ENCODE measurements around the gene UBN2. TPM values are rescaled to one million over a fixed set of nuclear protein-coding genes. Genes with fewer than 3 reads are reported as not detected.
"Not testable (repeated sequence)": the region's sequence is repeated elsewhere in the genome, so short reads cannot be mapped to it uniquely, and the experiment has no call there.

The UBN2 gene
- total RNA-seq, 2 experiments from 2014 or later = 11.3 to 13.3 TPM

GRCh38 chr7:139324709-139325108 lies 93.7 kb downstream of the UBN2 start:
- H3K27ac Mint-ChIP-seq; H3K36me3 Mint-ChIP-seq; H3K9me3 Mint-ChIP-seq; intact Hi-C loops (cut with micrococcal nuclease); H3K4me3 Mint-ChIP-seq; H3K4me1 Mint-ChIP-seq (ENCODE audit: low read depth); POLR2A ChIA-PET; H3K27me3 Mint-ChIP-seq; DNase-seq; CTCF ChIA-PET: not testable (repeated sequence)

GRCh38 chr7:139328375-139328774 lies 97.3 kb downstream of the UBN2 start:
- H3K27ac Mint-ChIP-seq = no peak overlapping the region
- no peaks in the 10 kb centered on the region for H3K36me3 Mint-ChIP-seq
- no peaks in the 10 kb centered on the region for H3K9me3 Mint-ChIP-seq
- no peaks in the 10 kb centered on the region for H3K27me3 Mint-ChIP-seq
- intact Hi-C loops (cut with micrococcal nuclease) = no loop called here
- CTCF ChIA-PET = interaction anchor here (0.6 to 0.8 kb wide), 2 partner anchors 8 to 11 kb away, joined by 3 to 4 read pairs; no protein-coding TSS in a partner anchor
- no peak overlapping the region for H3K4me3 Mint-ChIP-seq
- POLR2A ChIA-PET = no interaction called here
- peaks cover 16% of the 10 kb centered on the region for H3K4me1 Mint-ChIP-seq (ENCODE audit: low read depth)
- DNase-seq = no peak

GRCh38 chr7:139329119-139329518 lies 98.1 kb downstream of the UBN2 start:
- POLR2A ChIA-PET = no interaction called here
- CTCF ChIA-PET = interaction anchor here (0.6 kb wide), 1 partner anchor 10 kb away, joined by 3 read pairs; no protein-coding TSS in a partner anchor
- no peak for DNase-seq
- Mint-ChIP-seq H3K27ac (no peak overlapping the region), H3K9me3 (no peaks in the 10 kb centered on the region), H3K27me3 (no peaks in the 10 kb centered on the region), H3K4me3 (no peak overlapping the region), H3K36me3 (no peaks in the 10 kb centered on the region), H3K4me1 (ENCODE audit: low read depth) (peaks cover 16% of the 10 kb centered on the region)
- intact Hi-C loops (cut with micrococcal nuclease) = no loop called here

GRCh38 chr7:139330333-139331030 lies 99.4 kb downstream of the UBN2 start:
- CTCF ChIA-PET = interaction anchor here (0.9 kb wide), 1 partner anchor 10 kb away, joined by 4 read pairs; no protein-coding TSS in a partner anchor
- no peak overlapping the region for H3K4me3 Mint-ChIP-seq
- peaks cover 16% of the 10 kb centered on the region for H3K4me1 Mint-ChIP-seq (ENCODE audit: low read depth)
- POLR2A ChIA-PET = interaction anchor here (1.1 kb wide), 1 partner anchor 30 kb away, joined by 3 read pairs; the partner anchor contains the start of gene LUC7L2
- no peak overlapping the region for H3K27ac Mint-ChIP-seq
- intact Hi-C loops (cut with micrococcal nuclease) = loop anchor here (1.0 kb wide), 2 partner anchors 10 to 218 kb away; no protein-coding TSS in a partner anchor
- DNase-seq = no peak
- no peaks in the 10 kb centered on the region for H3K9me3 Mint-ChIP-seq
- H3K36me3 Mint-ChIP-seq = no peaks in the 10 kb centered on the region
- no peaks in the 10 kb centered on the region for H3K27me3 Mint-ChIP-seq

GRCh38 chr7:139332697-139333359 lies 101.8 kb downstream of the UBN2 start:
- ChIA-PET POLR2A (interaction anchor here (0.6 kb wide), 2 partner anchors 23 to 668 kb away, joined by 3 to 4 read pairs; no protein-coding TSS in a partner anchor), CTCF (interaction anchor here (0.6 kb wide), 1 partner anchor 49 kb away, joined by 3 read pairs; no protein-coding TSS in a partner anchor)
- DNase-seq = no peak
- intact Hi-C loops (cut with micrococcal nuclease) = no loop called here
- H3K9me3 Mint-ChIP-seq = no peaks in the 10 kb centered on the region
- no peak overlapping the region for H3K4me3 Mint-ChIP-seq
- no peaks in the 10 kb centered on the region for H3K36me3 Mint-ChIP-seq
- no peak overlapping the region for H3K27ac Mint-ChIP-seq
- peaks cover 16% of the 10 kb centered on the region for H3K4me1 Mint-ChIP-seq (ENCODE audit: low read depth)
- no peaks in the 10 kb centered on the region for H3K27me3 Mint-ChIP-seq

GRCh38 chr7:139333443-139333842 lies 102.4 kb downstream of the UBN2 start:
- H3K9me3 Mint-ChIP-seq; H3K27me3 Mint-ChIP-seq; H3K27ac Mint-ChIP-seq; intact Hi-C loops (cut with micrococcal nuclease); H3K4me3 Mint-ChIP-seq; H3K36me3 Mint-ChIP-seq; CTCF ChIA-PET; DNase-seq: not testable (repeated sequence)
- POLR2A ChIA-PET = interaction anchor here (0.6 kb wide), 2 partner anchors 23 to 668 kb away, joined by 3 to 4 read pairs; no protein-coding TSS in a partner anchor
- peaks cover 16% of the 10 kb centered on the region for H3K4me1 Mint-ChIP-seq (ENCODE audit: low read depth)

- no peak for DNase-seq
- POLR2A ChIA-PET = no interaction called here
- H3K4me1 Mint-ChIP-seq (ENCODE audit: low read depth) = peaks cover 20% of the 10 kb centered on the region
- H3K4me3 Mint-ChIP-seq = no peak overlapping the region
- intact Hi-C loops (cut with micrococcal nuclease) = no loop called here
- CTCF ChIA-PET = no interaction called here
- H3K9me3 Mint-ChIP-seq = peaks cover 6% of the 10 kb centered on the region
- no peaks in the 10 kb centered on the region for H3K36me3 Mint-ChIP-seq
- H3K27ac Mint-ChIP-seq = no peak overlapping the region
- no peaks in the 10 kb centered on the region for H3K27me3 Mint-ChIP-seq
Observed at GRCh38 chr7:139334399-139335150, 103.5 kb downstream of the UBN2 start.

- DNase-seq = no peak
- intact Hi-C loops (cut with micrococcal nuclease) = no loop called here
- ChIA-PET CTCF (interaction anchor here (1.0 to 2.2 kb wide), 4 partner anchors 10 to 322 kb away, joined by 3 to 8 read pairs (median 5); no protein-coding TSS in a partner anchor), POLR2A (interaction anchor here (0.6 to 2.6 kb wide), 2 partner anchors 20 to 244 kb away, joined by 3 to 29 read pairs; partner anchors contain the start of gene LUC7L2)
- H3K36me3 Mint-ChIP-seq = peaks cover 10% of the 10 kb centered on the region
- peak overlapping the region; percentile 99 for H3K27ac Mint-ChIP-seq
- H3K9me3 Mint-ChIP-seq = peaks cover 15% of the 10 kb centered on the region
- H3K27me3 Mint-ChIP-seq = peaks cover 4% of the 10 kb centered on the region
- peaks cover 25% of the 10 kb centered on the region for H3K4me1 Mint-ChIP-seq (ENCODE audit: low read depth)
- H3K4me3 Mint-ChIP-seq = peak overlapping the region; percentile 86
Observed at GRCh38 chr7:139339025-139339424, 108.0 kb downstream of the UBN2 start.

- peaks cover 27% of the 10 kb centered on the region for H3K4me1 Mint-ChIP-seq (ENCODE audit: low read depth)
- POLR2A ChIA-PET = interaction anchor here (0.6 to 2.6 kb wide), 3 partner anchors 20 to 245 kb away, joined by 3 to 29 read pairs (median 3); partner anchors contain the start of gene LUC7L2
- peak overlapping the region; percentile 99 for H3K27ac Mint-ChIP-seq
- peaks cover 4% of the 10 kb centered on the region for H3K27me3 Mint-ChIP-seq
- H3K4me3 Mint-ChIP-seq = peak overlapping the region; percentile 86
- DNase-seq = no peak
- CTCF ChIA-PET = interaction anchor here (0.9 to 2.2 kb wide), 9 partner anchors 10 to 322 kb away, joined by 3 to 11 read pairs (median 4); partner anchors contain the start of gene LUC7L2
- peaks cover 10% of the 10 kb centered on the region for H3K36me3 Mint-ChIP-seq
- intact Hi-C loops (cut with micrococcal nuclease) = loop anchor here (1.0 to 10.0 kb wide), 8 partner anchors 9 to 877 kb away; partner anchors contain the start of genes LUC7L2, TRIM24, UBN2 and ZC3HAV1
- peaks cover 15% of the 10 kb centered on the region for H3K9me3 Mint-ChIP-seq
Observed at GRCh38 chr7:139339698-139340036, 108.6 kb downstream of the UBN2 start.

GRCh38 chr7:139340037-139340807 lies 109.2 kb downstream of the UBN2 start:
- Mint-ChIP-seq H3K36me3 (peaks cover 10% of the 10 kb centered on the region), H3K9me3 (peaks cover 15% of the 10 kb centered on the region), H3K4me1 (ENCODE audit: low read depth) (peaks cover 27% of the 10 kb centered on the region), H3K27ac (peak overlapping the region; percentile 99), H3K4me3 (peak overlapping the region; percentile 86), H3K27me3 (peaks cover 4% of the 10 kb centered on the region)
- intact Hi-C loops (cut with micrococcal nuclease) = loop anchor here (1.0 to 10.0 kb wide), 8 partner anchors 10 to 878 kb away; partner anchors contain the start of genes LUC7L2, TRIM24, UBN2 and ZC3HAV1
- DNase-seq = peak; percentile 99
- CTCF ChIA-PET = interaction anchor here (0.9 to 2.2 kb wide), 10 partner anchors 10 to 323 kb away, joined by 3 to 11 read pairs (median 4); partner anchors contain the start of gene LUC7L2
- POLR2A ChIA-PET = interaction anchor here (0.6 to 2.6 kb wide), 3 partner anchors 19 to 289 kb away, joined by 3 to 29 read pairs (median 3); partner anchors contain the start of gene LUC7L2

- peaks cover 27% of the 10 kb centered on the region for H3K4me1 Mint-ChIP-seq (ENCODE audit: low read depth)
- peaks cover 15% of the 10 kb centered on the region for H3K9me3 Mint-ChIP-seq
- peaks cover 4% of the 10 kb centered on the region for H3K27me3 Mint-ChIP-seq
- intact Hi-C loops (cut with micrococcal nuclease) = loop anchor here (1.0 to 10.0 kb wide), 8 partner anchors 10 to 878 kb away; partner anchors contain the start of genes LUC7L2, TRIM24, UBN2 and ZC3HAV1
- H3K4me3 Mint-ChIP-seq = peak overlapping the region; percentile 86
- ChIA-PET POLR2A (interaction anchor here (0.6 to 2.6 kb wide), 3 partner anchors 19 to 290 kb away, joined by 3 to 29 read pairs (median 3); partner anchors contain the start of gene LUC7L2), CTCF (interaction anchor here (0.9 to 2.2 kb wide), 6 partner anchors 11 to 324 kb away, joined by 4 to 11 read pairs (median 7); partner anchors contain the start of gene LUC7L2)
- DNase-seq = no peak
- peak overlapping the region; percentile 99 for H3K27ac Mint-ChIP-seq
- H3K36me3 Mint-ChIP-seq = peaks cover 10% of the 10 kb centered on the region
Observed at GRCh38 chr7:139340808-139341057, 109.7 kb downstream of the UBN2 start.
